Bronchial epithelial cell (primary cell): ENCODE results near the gene MESD. TPM values are rescaled to one million over a fixed set of nuclear protein-coding genes. Genes with fewer than 3 reads are reported as not detected.
A peak's percentile ranks its signal among the peaks of the same experiment; 100 is the strongest.

Experiments
- DNase-seq: peaks from one replicate; pipeline ENCODE4 v3.0.0-alpha.2; 2010; ENCODE audit warnings: low read depth
- FAIRE-seq: peaks from 2 replicates; lab custom pipeline; 2011; peaks lifted over from hg19 to GRCh38; lab: Jason Lieb, UNC
- H3K27me3 ChIP-seq: 2 replicates; pipeline ENCODE4 v1.5.1; 2011; ENCODE audit warnings: low read length; ENCODE audit not compliant: control insufficient read depth, insufficient read depth
- H3K36me3 ChIP-seq: 2 replicates; pipeline ENCODE4 v1.5.1; 2011; ENCODE audit warnings: low read length; ENCODE audit not compliant: control insufficient read depth, insufficient read depth
- H3K4me3 ChIP-seq: 2 replicates; pipeline ENCODE4 v1.5.1; 2011; ENCODE audit warnings: mild to moderate bottlenecking, low read depth, low read length, control low read depth
- total RNA-seq: library from RNA; depleted of rRNA; stranded (reverse); fragments of >200 nt; gene quantifications from 2 replicates; pipeline ENCODE4 v1.2.1, GENCODE V29; 2014
- TF ChIP-seq, protein P1 (sequence below): IDR thresholded peaks from 2 replicates; pipeline ENCODE4 v1.5.1; 2011; ENCODE audit warnings: mild to moderate bottlenecking, moderate library complexity, low read length, control low read depth, inconsistent platforms; ENCODE audit not compliant: insufficient read depth, severe bottlenecking

MESD gene
- total RNA-seq, 1 donor from 2014 or later = 24.7 TPM

DNA sequence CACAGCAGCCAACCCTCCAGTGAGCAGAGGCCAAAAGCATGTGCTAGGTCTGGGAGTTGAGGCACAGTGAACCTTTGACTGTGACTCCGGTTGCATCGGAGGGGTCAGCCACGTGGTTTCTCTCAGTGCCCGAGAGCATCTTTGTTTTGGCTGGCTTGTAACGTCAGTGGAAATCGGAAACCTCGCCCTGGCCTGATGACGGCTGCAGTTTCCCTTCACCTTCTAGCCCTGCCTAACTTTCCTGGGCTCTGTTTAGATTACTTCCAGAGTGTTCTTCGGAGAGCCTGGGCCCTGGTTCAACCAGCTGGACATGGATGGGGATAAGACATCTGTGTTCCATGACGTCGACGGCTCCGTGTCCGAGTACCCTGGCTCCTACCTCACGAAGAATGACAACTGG lies 56.6 kb downstream of the MESD start:
- Histone ChIP-seq H3K36me3 (no peaks in the 10 kb centered on the region), H3K4me3 (no peak overlapping the region), H3K27me3 (no peaks in the 10 kb centered on the region)
- no peak for DNase-seq
- TF ChIP-seq, protein P1, sequence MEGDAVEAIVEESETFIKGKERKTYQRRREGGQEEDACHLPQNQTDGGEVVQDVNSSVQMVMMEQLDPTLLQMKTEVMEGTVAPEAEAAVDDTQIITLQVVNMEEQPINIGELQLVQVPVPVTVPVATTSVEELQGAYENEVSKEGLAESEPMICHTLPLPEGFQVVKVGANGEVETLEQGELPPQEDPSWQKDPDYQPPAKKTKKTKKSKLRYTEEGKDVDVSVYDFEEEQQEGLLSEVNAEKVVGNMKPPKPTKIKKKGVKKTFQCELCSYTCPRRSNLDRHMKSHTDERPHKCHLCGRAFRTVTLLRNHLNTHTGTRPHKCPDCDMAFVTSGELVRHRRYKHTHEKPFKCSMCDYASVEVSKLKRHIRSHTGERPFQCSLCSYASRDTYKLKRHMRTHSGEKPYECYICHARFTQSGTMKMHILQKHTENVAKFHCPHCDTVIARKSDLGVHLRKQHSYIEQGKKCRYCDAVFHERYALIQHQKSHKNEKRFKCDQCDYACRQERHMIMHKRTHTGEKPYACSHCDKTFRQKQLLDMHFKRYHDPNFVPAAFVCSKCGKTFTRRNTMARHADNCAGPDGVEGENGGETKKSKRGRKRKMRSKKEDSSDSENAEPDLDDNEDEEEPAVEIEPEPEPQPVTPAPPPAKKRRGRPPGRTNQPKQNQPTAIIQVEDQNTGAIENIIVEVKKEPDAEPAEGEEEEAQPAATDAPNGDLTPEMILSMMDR = no peak
- no peak for FAIRE-seq

DNA sequence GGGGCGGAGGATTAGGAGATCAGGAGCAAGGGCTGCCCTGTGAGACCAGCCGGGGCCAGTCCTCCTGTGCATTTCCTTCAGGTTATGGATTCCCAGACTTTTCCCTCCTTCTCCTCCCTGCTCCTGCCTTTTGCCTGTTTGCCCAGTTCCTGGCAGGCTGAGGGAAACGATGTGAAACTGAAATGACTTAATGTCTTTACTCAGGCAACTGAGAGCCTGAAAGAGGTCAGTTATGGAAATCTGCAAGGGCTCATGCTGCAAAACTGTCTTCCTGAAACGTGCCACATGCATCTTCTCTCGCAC lies 57.2 kb downstream of the MESD start:
- Histone ChIP-seq H3K36me3 (no peaks in the 10 kb centered on the region), H3K27me3 (no peaks in the 10 kb centered on the region), H3K4me3 (no peak overlapping the region)
- DNase-seq (no peak), FAIRE-seq (no peak)
- TF ChIP-seq, protein P1 = no peak

DNA sequence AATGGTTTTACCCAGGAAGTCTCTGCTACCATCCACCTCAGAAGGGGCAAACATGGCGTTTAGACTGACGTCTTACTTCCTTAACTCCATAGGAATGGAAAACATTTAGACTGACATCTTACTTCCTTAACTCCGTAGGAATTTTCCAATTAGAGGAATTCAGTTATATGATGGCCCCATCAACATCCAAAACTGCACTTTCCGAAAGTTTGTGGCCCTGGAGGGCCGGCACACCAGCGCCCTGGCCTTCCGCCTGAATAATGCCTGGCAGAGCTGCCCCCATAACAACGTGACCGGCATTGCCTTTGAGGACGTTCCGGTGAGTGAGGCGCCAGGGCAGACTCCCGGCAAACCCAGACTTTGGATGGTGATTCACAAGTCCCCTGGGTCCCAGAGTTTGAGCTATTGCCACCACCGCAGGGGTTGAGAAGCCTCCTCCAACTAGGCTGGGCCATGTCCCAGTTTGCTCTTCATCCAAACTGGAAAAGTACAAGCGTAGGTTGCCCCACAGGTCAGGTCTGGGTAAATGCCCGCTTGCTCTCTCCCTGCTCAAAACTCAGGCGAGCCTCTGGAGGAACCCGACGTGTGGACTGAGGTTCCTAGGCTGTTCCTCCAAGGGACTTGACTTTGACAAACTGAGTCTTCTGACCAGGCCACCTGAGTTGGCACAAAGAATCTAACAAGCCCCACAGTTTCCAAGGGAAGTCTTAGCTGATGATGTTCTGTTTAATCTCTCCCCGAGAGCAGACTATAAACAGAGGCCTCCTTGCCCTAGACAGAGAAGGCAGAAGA lies 57.7 kb downstream of the MESD start:
- no peak for DNase-seq
- Histone ChIP-seq H3K4me3 (no peak overlapping the region), H3K36me3 (no peaks in the 10 kb centered on the region), H3K27me3 (no peaks in the 10 kb centered on the region)
- no peak for FAIRE-seq
- TF ChIP-seq, protein P1 = no peak

- FAIRE-seq (no peak), DNase-seq (no peak)
- H3K27me3 ChIP-seq = no peaks in the 10 kb centered on the region
- TF ChIP-seq, protein P1 = no peak
- H3K4me3 ChIP-seq = no peak overlapping the region
- H3K36me3 ChIP-seq = no peaks in the 10 kb centered on the region
Measured at GRCh38 chr15:80931191-80931590, 58.4 kb downstream of the MESD start.

DNA sequence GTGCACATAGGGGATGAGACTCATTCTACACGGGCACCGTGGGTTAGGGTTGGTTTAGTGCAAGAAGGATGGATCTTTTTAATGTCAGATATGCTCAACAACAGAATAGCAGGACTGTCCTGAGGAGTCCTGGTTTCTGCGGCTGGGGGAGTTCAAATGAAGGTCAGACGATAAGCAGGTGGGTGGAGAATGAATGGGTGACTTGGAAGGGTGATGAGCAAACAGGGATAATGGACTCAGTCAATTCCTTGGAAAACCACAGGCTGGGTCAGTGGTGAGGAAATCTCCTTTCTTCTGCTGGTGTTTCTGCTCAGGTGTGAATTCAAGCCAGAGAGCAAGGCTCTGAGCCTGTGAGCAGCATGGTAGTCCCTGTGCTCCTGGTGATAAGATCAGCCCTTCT lies 59.9 kb downstream of the MESD start:
- TF ChIP-seq, protein P1 = no peak
- peak; percentile 40 for FAIRE-seq
- Histone ChIP-seq H3K27me3 (no peaks in the 10 kb centered on the region), H3K36me3 (no peaks in the 10 kb centered on the region), H3K4me3 (no peak overlapping the region)
- no peak for DNase-seq

DNA sequence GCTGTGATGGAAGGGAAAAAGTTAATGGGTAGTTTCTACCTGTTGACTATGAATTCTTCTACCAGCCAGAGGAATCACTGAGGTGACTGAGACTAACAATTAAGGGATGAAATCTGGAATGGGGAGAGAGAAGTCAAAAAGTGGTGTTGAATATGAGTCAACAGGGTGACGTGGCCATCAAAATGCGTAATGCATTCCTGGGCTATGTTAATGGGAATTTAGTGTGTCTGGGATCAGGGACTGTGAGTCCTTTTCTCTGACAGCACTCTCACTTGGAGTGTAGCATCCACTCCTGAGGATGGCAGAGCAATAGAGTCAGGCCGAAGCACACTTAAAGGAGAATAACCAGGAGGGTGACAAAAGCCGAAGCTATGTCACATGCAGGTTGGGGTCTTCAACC lies 60.4 kb downstream of the MESD start:
- Histone ChIP-seq H3K36me3 (no peaks in the 10 kb centered on the region), H3K27me3 (no peaks in the 10 kb centered on the region), H3K4me3 (no peak overlapping the region)
- DNase-seq = peak; percentile 46
- no peak for FAIRE-seq
- TF ChIP-seq, protein P1 = no peak
